H1 (cell line): ENCODE measurements around the gene SLC6A20. TPM values are rescaled to one million over a fixed set of nuclear protein-coding genes. Genes with fewer than 3 reads are reported as not detected.

Experiments
- CTCF ChIA-PET: fragments of 300-600 bp; sonication (Branson Sonifier 250); formaldehyde crosslinking; loops from one replicate; lab custom pipeline; 2021; ENCODE audit not compliant: partially characterized antibody; lab: Charles Lee
- POLR2A ChIA-PET: fragments of 300-600 bp; sonication (Branson Sonifier 250); formaldehyde crosslinking; loops from one replicate; lab custom pipeline; 2021; ENCODE audit warnings: inconsistent platforms; ENCODE audit not compliant: partially characterized antibody; lab: Charles Lee
- DNase-seq, 2 experiments: peaks; one replicate each; pipeline versions ENCODE4 v3.0.0 to v3.0.0-alpha.2; 2010 to 2022; ENCODE audit warnings: low spot score in 2 of 2, low read depth in 1 of 2, mixed read lengths in 1 of 2
- FAIRE-seq: peaks from 2 replicates; lab custom pipeline; 2011; peaks lifted over from hg19 to GRCh38; lab: Jason Lieb, UNC
- H2AFZ ChIP-seq: 2 replicates; pipeline ENCODE4 v1.8.1; 2012; ENCODE audit warnings: low read length, inconsistent platforms
- H2AK5ac ChIP-seq: 2 replicates; pipeline ENCODE4 v1.6.1; 2013; ENCODE audit warnings: low read depth, low read length
- H2BK120ac ChIP-seq: replicated peaks from 2 replicates; pipeline ENCODE3; 2013; ENCODE audit warnings: low read depth, low read length, inconsistent platforms
- H2BK12ac ChIP-seq: 2 replicates; pipeline ENCODE4 v1.6.1; 2013; ENCODE audit warnings: low read depth, low read length
- H2BK15ac ChIP-seq: 2 replicates; pipeline ENCODE4 v1.6.1; 2013; ENCODE audit warnings: low read length
- H2BK20ac ChIP-seq: 2 replicates; pipeline ENCODE4 v1.6.1; 2013; ENCODE audit warnings: low read length
- H2BK5ac ChIP-seq: 2 replicates; pipeline ENCODE4 v1.6.1; 2013; ENCODE audit warnings: low read depth, low read length
- H3K14ac ChIP-seq: 2 replicates; pipeline ENCODE4 v1.6.1; 2013; ENCODE audit warnings: inconsistent platforms; ENCODE audit not compliant: insufficient read length
- H3K18ac ChIP-seq: 2 replicates; pipeline ENCODE4 v1.6.1; 2013; ENCODE audit warnings: low read length; ENCODE audit errors: extremely low read depth
- H3K23ac ChIP-seq: 2 replicates; pipeline ENCODE4 v1.6.1; 2013; ENCODE audit warnings: inconsistent platforms; ENCODE audit not compliant: insufficient read length
- H3K23me2 ChIP-seq: 2 replicates; pipeline ENCODE4 v1.6.1; 2013; ENCODE audit warnings: low read depth, low read length
- H3K27ac ChIP-seq: 2 replicates; pipeline ENCODE4 v1.6.1; 2011; ENCODE audit warnings: low read depth, low read length, inconsistent platforms
- H3K27me3 ChIP-seq, 4 experiments: replicated peaks in 1 of 4; 1 replicate in 1 of 4; 2 replicates in 3 of 4; pipeline versions ENCODE4 v1.6.1 to v1.8.1; 2011 to 2013; ENCODE audit warnings: low read length in 3 of 4, mild to moderate bottlenecking in 3 of 4, inconsistent platforms in 2 of 4, mixed read lengths in 2 of 4, moderate library complexity in 1 of 4; ENCODE audit not compliant: control insufficient read depth in 3 of 4, insufficient read depth in 3 of 4; ENCODE audit errors: extremely low read depth in 1 of 4
- H3K36me3 ChIP-seq, 4 experiments: 2 replicates each; pipeline versions ENCODE4 v1.6.1 to v1.8.1; 2011 to 2013; ENCODE audit warnings: mild to moderate bottlenecking in 4 of 4, low read length in 3 of 4, moderate library complexity in 2 of 4, control low read depth in 1 of 4, inconsistent platforms in 1 of 4; ENCODE audit not compliant: insufficient read depth in 4 of 4, control insufficient read depth in 2 of 4
- H3K4ac ChIP-seq: replicated peaks from 2 replicates; pipeline ENCODE3; 2013; ENCODE audit warnings: low read length, low read depth, mixed read lengths, inconsistent platforms; ENCODE audit not compliant: insufficient read length
- H3K4me1 ChIP-seq, 4 experiments: replicated peaks in 1 of 4; 1 replicate in 1 of 4; 2 replicates in 3 of 4; pipeline versions ENCODE4 v1.6.1 to v1.8.1; 2011 to 2013; ENCODE audit warnings: low read length in 3 of 4, inconsistent platforms in 2 of 4, mixed read lengths in 1 of 4; ENCODE audit not compliant: insufficient read depth in 4 of 4, control insufficient read depth in 3 of 4
- H3K4me2 ChIP-seq, 2 experiments: 2 replicates each; pipeline versions ENCODE4 v1.6.1 to v1.8.1; 2011 to 2013; ENCODE audit warnings: low read depth in 2 of 2, low read length in 2 of 2, control low read depth in 1 of 2, inconsistent platforms in 1 of 2, mild to moderate bottlenecking in 1 of 2; ENCODE audit not compliant: insufficient read depth in 1 of 2
- H3K4me3 ChIP-seq, 4 experiments: fragments of 200-600, 300-600 bp in 1 of 4; sonication (generic), shearing (Covaris generic), sonication (Bioruptor Twin) in 1 of 4; 2 replicates each; pipeline versions ENCODE4 v1.5.1 to v1.8.1; 2011 to 2016; ENCODE audit warnings: low read length in 4 of 4, low read depth in 3 of 4, control low read depth in 2 of 4, inconsistent platforms in 2 of 4, mild to moderate bottlenecking in 2 of 4, mixed read lengths in 1 of 4, moderate library complexity in 1 of 4; ENCODE audit not compliant: insufficient read depth in 2 of 4; ENCODE audit errors: extremely low read depth in 1 of 4
- H3K56ac ChIP-seq: replicated peaks from 2 replicates; pipeline ENCODE3; 2013; ENCODE audit warnings: low read depth, mild to moderate bottlenecking, mixed read lengths, low read length, inconsistent platforms; ENCODE audit not compliant: insufficient read length
- H3K79me1 ChIP-seq: 2 replicates; pipeline ENCODE4 v1.6.1; 2013; ENCODE audit warnings: low read depth, low read length, control low read depth
- H3K79me2 ChIP-seq, 2 experiments: 2 replicates each; pipeline versions ENCODE4 v1.6.1 to v1.8.1; 2012 to 2013; ENCODE audit warnings: low read length in 2 of 2, mild to moderate bottlenecking in 2 of 2, inconsistent platforms in 1 of 2; ENCODE audit not compliant: insufficient read depth in 2 of 2, control insufficient read depth in 1 of 2
- H3K9ac ChIP-seq, 4 experiments: replicated peaks in 1 of 4; 1 replicate in 1 of 4; 2 replicates in 3 of 4; pipeline versions ENCODE4 v1.6.1 to v1.8.1; 2011 to 2013; ENCODE audit warnings: low read depth in 3 of 4, low read length in 3 of 4, control low read depth in 2 of 4, mild to moderate bottlenecking in 2 of 4, moderate library complexity in 2 of 4, inconsistent platforms in 1 of 4; ENCODE audit errors: extremely low read depth in 1 of 4
- H3K9me3 ChIP-seq, 2 experiments: 2 replicates each; pipeline versions ENCODE4 v1.6.1 to v1.8.1; 2012 to 2013; ENCODE audit warnings: mild to moderate bottlenecking in 2 of 2, moderate library complexity in 2 of 2, control low read depth in 1 of 2, inconsistent platforms in 1 of 2, low read depth in 1 of 2, low read length in 1 of 2, mixed read lengths in 1 of 2; ENCODE audit not compliant: insufficient read depth in 2 of 2
- H4K20me1 ChIP-seq, 2 experiments: replicated peaks in 1 of 2; 2 replicates each; pipeline versions ENCODE3 to v1.8.1; 2011 to 2013; ENCODE audit warnings: inconsistent platforms in 2 of 2, low read length in 2 of 2, mild to moderate bottlenecking in 1 of 2; ENCODE audit not compliant: insufficient read depth in 2 of 2, control insufficient read depth in 1 of 2
- H4K5ac ChIP-seq: 2 replicates; pipeline ENCODE4 v1.6.1; 2013; ENCODE audit warnings: low read length, low read depth, mixed read lengths, inconsistent platforms; ENCODE audit not compliant: insufficient read length
- H4K8ac ChIP-seq: 2 replicates; pipeline ENCODE4 v1.8.0; 2013; ENCODE audit warnings: mild to moderate bottlenecking, moderate library complexity, low read length, inconsistent platforms; ENCODE audit not compliant: insufficient read depth; ENCODE audit errors: extremely low read depth
- H4K91ac ChIP-seq: replicated peaks from 2 replicates; pipeline ENCODE3; 2013; ENCODE audit warnings: low read length, mixed read lengths, inconsistent platforms; ENCODE audit not compliant: insufficient read length
- CBX5 ChIP-seq: fragments of 300-800, 300-1000 bp; sonication (generic); IDR thresholded peaks from 2 replicates; pipeline ENCODE4 v1.7.1; 2016; ENCODE audit warnings: antibody characterized with exemption, low read length, low read depth
- E2F6 ChIP-seq: IDR thresholded peaks from 2 replicates; pipeline ENCODE4 v1.6.1; 2012; ENCODE audit warnings: inconsistent platforms
- JUN ChIP-seq: IDR thresholded peaks from 2 replicates; pipeline ENCODE4 v1.6.1; 2011; ENCODE audit warnings: low read depth, mild to moderate bottlenecking, improper control_type of control experiment, low read length
- MAX ChIP-seq: IDR thresholded peaks from 2 replicates; pipeline ENCODE4 v1.6.1; 2012; ENCODE audit warnings: inconsistent platforms
- POLR2AphosphoS5 ChIP-seq: IDR thresholded peaks from 2 replicates; pipeline ENCODE4 v1.6.1; 2011; ENCODE audit warnings: low read depth, low read length
- RBBP5 ChIP-seq: IDR thresholded peaks from 2 replicates; pipeline ENCODE4 v1.7.1; 2012; ENCODE audit warnings: low read depth, mild to moderate bottlenecking, inconsistent platforms, low read length, moderate library complexity, borderline replicate concordance
- RXRA ChIP-seq: IDR thresholded peaks from 2 replicates; pipeline ENCODE4 v1.6.1; 2011; ENCODE audit warnings: low read depth, mild to moderate bottlenecking, low read length, moderate library complexity; ENCODE audit not compliant: insufficient read depth
- SIRT6 ChIP-seq: IDR thresholded peaks from one replicate; pipeline ENCODE4 v1.7.1; 2012; ENCODE audit warnings: low read length, inconsistent platforms
- TCF12 ChIP-seq: IDR thresholded peaks from 2 replicates; pipeline ENCODE4 v1.6.1; 2011; ENCODE audit warnings: low read depth, mild to moderate bottlenecking, low read length
- USF2 ChIP-seq: IDR thresholded peaks from 2 replicates; pipeline ENCODE4 v1.6.1; 2011; ENCODE audit warnings: low read length, improper control_type of control experiment
- WGBS, 2 experiments: shearing (Covaris generic) in 1 of 2; methylation state at CpG; one replicate each; pipeline versions ENCODE4 v1.1.6 to v1.1.7; 2013 to 2015; ENCODE audit warnings: low lambda C conversion rate in 2 of 2, mixed read lengths in 2 of 2, inconsistent platforms in 1 of 2, low coverage in 1 of 2, missing lambda C conversion rate in 1 of 2; ENCODE audit not compliant: insufficient replicate concordance in 2 of 2, insufficient coverage in 1 of 2, insufficient read length in 1 of 2; ENCODE audit errors: extremely low coverage in 1 of 2, missing lambda C conversion rate in 1 of 2; 5-methylcytosine and 5-hydroxymethylcytosine counted together
- polyA plus RNA-seq, 7 experiments: library from polyadenylated mRNA; depleted of rRNA in 3 of 7; stranded (reverse) in 5 of 7; unstranded in 2 of 7; fragments of >200 nt in 5 of 7; fragments of 200-250 nt in 2 of 7; gene quantifications; 1 replicate in 5 of 7; 2 replicates in 1 of 7; 4 replicates in 1 of 7; pipeline versions ENCODE4 v1.2.1 to v1.2.3, GENCODE V29; 2011 to 2013; ENCODE audit warnings: missing spikeins in 2 of 7, mixed read lengths in 2 of 7
- total RNA-seq: library from RNA; stranded (reverse); fragmentation: NEBNext Ultra II Directional; extraction: Animal tissue kit (Norgen Biotek cat#: 25700); gene quantifications from 2 replicates; pipeline ENCODE4 v1.2.1, GENCODE V29; 2021

SLC6A20 gene
- total and polyA plus RNA-seq, 2 of the 8 experiments (the other 6 are each of a cell fraction or from before 2014, with no cell fraction given) = 0.05 TPM; not detected in 1

- no peaks in the 10 kb centered on the region for H3K27me3 ChIP-seq
- H3K9me3 ChIP-seq = no peaks in the 10 kb centered on the region
- no peak overlapping the region for H3K4ac ChIP-seq
- H4K20me1 ChIP-seq = no peaks in the 10 kb centered on the region
- H3K9ac ChIP-seq = no peak overlapping the region
- H3K79me1 ChIP-seq = no peaks in the 10 kb centered on the region
- TF ChIP-seq RBBP5 = no peak
- TF ChIP-seq RXRA = no peak
- TF ChIP-seq USF2 = no peak
- TF ChIP-seq MAX = no peak
- TF ChIP-seq TCF12 = no peak
- TF ChIP-seq SIRT6 = no peak
- no peak for TF ChIP-seq CBX5
- TF ChIP-seq E2F6 = no peak
- TF ChIP-seq JUN = no peak
- TF ChIP-seq POLR2AphosphoS5 = no peak
- TF ChIP-seq, all 59 proteins: peak for 0
- H2BK12ac ChIP-seq = no peak overlapping the region
- no peak overlapping the region for H2BK5ac ChIP-seq
- H3K36me3 ChIP-seq = no peaks in the 10 kb centered on the region
- no peak overlapping the region for H3K4me2 ChIP-seq
- no peak overlapping the region for H2AK5ac ChIP-seq
- H4K5ac ChIP-seq = no peak overlapping the region
- peak overlapping the region; percentile 53; the same call in 1 of the 2 replicates for H4K8ac ChIP-seq
- FAIRE-seq = no peak
- no peak overlapping the region for H3K14ac ChIP-seq
- no peaks in the 10 kb centered on the region for H3K23me2 ChIP-seq
- no peak overlapping the region for H4K91ac ChIP-seq
- no peak overlapping the region for H3K27ac ChIP-seq
- ChIA-PET POLR2A (no interaction called here), CTCF (interaction anchor here (1.0 to 7.1 kb wide), 3 partner anchors 15 to 597 kb away, joined by 3 to 64 read pairs (median 5); no protein-coding TSS in a partner anchor)
- no peak overlapping the region for H2BK15ac ChIP-seq
- H3K23ac ChIP-seq = no peak overlapping the region
- H2AFZ ChIP-seq = no peak overlapping the region
- no peak overlapping the region for H2BK20ac ChIP-seq
- 94% methylated on average over 3 of the region's 3 CpGs; no CpG with 5 or more reads in 1 of the 2 experiments for WGBS, 2 experiments
- no peak overlapping the region for H2BK120ac ChIP-seq
- H3K4me1 ChIP-seq = peaks cover 0 to 2% (median 0%) of the 10 kb centered on the region in 4 experiments; a peak in 1 of 7 replicates
- H3K56ac ChIP-seq = no peak overlapping the region
- DNase-seq = no peak
- no peak overlapping the region for H3K18ac ChIP-seq
- no peaks in the 10 kb centered on the region for H3K79me2 ChIP-seq
- H3K4me3 ChIP-seq = no peak overlapping the region
Measured at GRCh38 chr3:45776301-45776595, 20.1 kb downstream of the SLC6A20 start.
